C1 segment of cervical spinal cord (tissue), 14 donors: ENCODE data around the gene PKP3.
A peak's percentile ranks its signal among the peaks of the same experiment; 100 is the strongest.

Experiments
- DNase-seq, 14 donors: peaks; one replicate each; lab custom pipeline; 2025; lab: John Stamatoyannopoulos, UW

Gene PKP3

DNA sequence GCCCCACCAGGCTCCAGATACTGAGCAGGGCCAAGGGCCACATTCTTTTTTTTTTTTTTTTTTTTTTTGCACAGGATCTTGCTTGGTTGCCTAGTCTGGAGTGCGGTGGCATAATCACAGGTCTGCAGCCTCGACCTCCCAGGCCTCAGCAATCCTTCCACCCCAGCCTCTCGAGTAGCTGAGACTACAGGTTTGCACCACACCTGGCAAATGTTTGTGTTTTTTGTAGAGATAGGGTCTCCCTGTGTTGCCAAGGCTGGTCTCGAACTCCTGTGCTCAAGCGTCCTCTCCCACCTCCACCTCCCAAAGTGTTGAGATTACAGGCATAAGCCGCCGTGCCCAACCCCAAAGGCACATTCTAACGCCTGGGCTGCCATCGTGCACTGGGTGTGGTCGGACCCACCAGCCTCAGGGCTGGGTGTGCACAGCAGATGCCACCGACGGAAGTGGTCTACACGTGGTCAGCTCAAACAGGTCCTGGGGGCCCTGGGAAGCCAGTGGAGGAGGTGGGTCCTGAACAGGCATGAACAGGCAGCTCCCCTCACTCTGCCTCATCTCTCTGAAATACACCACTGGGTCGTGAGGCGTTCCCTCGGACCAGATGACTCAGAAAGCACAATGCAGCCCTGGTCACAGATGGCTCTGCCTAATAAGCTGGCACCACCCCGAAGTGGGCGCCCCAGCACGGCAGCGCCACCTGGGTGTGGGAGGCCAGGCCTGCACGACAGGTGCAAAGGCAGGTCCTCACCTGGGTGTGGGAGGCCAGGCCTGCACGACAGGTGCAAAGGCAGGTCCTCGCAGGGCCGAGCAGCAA is 29.9 kb upstream of the PKP3 start:
- no peak for DNase-seq

DNA sequence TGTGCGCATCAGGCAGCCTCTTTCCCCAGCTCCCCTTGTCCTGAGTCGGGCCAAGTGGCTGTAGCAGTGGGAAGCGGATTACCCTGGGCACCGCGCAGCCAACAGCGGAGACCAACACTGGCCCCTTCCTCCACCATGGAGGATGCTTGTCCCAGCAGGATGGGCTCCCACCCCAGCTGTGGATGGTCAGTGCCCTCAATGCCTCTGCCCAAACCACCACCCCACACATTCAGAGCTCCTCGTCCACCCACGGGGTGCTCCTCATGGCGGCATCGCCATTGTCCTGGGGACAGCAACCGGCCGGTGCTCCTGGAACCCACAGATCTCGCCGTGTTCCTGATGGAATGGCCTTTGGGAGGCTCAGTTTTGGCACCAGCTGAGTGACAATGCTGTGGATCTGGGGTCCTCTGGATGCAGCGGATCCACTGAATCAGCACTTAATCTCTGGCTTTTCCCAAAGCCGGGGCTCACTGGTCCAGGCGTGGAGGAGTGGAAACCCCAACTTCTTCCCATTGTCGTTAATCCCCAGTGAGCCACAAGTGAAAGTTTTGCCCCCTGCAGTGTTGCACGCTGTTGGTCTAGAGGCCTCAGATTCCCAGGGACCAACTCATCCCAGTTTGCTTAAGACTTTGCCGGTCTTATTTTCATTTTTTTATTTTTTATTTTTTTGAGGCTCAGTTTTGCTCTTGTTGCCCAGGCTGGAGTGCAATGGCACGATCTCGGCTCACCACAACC is 28.9 kb upstream of the PKP3 start:
- DNase-seq: no peak

DNA sequence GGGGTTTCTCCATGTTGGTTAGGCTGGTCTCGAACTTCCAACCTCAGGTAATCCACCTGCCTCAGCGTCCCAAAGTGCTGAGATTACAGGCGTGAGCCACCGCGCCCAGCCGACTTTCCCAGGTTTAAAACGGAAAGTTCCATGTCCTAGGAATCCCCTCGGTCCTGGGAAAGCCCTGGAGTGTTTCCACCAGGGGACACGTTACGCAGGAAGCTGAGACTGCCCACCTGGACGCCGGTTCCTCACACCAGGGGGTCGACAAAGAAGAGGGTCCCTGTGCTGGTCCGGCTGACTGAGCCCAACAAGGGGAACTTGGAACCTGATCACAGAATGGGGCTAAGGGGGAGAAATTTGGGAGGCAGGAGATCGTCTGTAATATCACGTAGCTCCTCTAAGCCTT is 28.2 kb upstream of the PKP3 start:
- no peak for DNase-seq

DNA sequence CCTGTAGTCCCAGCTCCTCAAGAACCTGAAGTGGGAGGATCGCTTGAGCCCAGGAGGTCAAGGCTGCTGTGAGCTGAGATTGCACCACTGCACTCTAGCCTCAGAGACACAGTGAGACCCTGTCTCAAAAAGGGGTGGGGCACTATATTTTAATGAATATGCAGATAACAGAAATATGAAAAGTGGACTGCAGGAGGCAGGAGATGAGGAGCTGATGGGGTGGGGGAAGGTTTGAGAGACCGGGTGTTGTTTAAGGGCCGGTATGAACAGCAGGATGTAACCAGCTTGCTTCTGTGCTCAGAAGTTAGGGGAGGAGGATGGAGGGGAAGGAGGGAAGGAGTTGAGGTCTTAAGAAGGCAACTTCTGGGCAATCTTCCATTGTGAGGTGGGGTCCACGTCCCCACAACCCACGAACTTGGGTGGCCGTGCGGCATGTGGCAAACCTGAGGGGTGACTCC is 26.0 kb upstream of the PKP3 start:
- no peak for DNase-seq

DNA sequence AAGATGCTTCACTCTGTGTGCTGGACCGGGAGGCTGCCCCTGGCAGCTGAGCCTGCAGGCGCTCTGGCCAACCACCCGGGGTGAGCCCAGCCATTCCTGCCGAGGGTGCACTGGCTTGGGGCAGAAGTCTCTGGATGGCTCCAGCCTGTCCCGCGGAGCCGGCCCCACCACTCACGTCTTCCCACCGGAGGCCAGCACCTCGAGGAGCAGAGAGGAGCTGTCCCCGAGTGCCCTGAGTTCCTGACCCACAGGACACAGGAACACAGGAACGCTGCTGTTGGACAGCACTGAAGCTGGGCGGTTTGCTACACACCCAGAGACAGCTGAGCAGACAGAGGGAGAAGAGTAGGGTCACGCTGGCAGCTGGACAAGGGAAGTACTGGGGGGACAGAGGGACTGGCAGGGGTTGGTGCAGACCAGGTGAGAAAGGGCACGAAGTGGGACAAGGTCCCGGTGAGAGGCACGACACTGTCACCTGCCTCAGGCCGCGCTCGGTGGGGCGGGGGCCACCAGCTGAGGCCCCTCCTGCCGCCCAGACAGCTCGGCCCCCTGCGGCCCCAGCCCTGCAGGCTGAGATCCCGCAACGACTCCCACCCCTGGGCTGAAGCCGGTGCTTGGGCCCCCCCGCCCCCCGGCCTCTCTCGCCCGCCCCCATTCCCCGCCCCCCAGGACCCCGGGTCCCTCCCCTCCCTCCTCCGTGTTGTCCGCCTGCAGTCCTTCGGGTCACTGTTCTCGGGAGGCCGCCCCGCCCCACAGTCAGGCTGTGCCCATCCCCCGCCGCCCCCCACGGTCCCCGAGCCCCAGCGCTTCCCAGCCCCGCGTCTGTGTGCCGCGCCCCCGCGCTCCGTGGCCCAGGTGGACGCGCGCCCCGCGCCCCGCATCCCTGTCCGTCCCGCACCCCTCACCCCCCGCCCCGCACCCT is 25.3 kb upstream of the PKP3 start:
- peak in 6 of 14 donors; percentile 14 to 63 (median 40) for DNase-seq

DNA sequence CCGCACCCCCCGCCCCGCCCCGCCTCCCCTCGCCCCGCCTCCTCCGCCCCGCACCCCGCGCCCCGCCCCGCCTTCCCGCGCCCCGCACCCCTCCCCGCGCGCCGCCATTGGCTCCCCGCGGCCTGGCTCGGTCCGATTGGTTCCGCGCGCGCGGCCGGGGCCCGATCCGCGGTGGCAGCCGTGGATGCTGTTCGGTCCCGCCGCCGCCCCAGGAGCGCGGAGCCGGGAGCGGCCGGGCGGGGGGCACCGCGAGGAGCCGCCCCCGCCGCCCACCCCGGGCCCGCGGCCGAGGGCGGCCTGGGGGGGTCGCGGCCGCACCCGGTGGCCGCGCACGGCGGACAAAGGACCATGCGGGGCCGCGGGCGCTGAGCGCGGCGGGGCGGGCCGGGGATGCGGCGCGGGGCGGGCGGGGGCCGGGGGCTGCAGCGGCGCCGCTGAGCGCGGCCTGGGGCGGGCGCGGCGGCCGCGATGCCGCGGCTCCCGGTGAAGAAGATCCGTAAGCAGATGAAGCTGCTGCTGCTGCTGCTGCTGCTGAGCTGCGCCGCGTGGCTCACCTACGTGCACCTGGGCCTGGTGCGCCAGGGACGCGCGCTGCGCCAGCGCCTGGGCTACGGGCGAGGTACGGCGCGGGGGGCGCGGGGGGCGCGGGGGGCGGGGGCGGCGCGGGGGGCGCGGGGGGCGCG is 24.5 kb upstream of the PKP3 start, which contains the start of gene B4GALNT4:
TSS of gene B4GALNT4 (plus strand) at position 164 of the 683 bp plus-strand sequence. CDS start at position 469, 305 bp downstream.
- peak in 8 of 14 donors; percentile 20 to 67 (median 38) for DNase-seq

DNA sequence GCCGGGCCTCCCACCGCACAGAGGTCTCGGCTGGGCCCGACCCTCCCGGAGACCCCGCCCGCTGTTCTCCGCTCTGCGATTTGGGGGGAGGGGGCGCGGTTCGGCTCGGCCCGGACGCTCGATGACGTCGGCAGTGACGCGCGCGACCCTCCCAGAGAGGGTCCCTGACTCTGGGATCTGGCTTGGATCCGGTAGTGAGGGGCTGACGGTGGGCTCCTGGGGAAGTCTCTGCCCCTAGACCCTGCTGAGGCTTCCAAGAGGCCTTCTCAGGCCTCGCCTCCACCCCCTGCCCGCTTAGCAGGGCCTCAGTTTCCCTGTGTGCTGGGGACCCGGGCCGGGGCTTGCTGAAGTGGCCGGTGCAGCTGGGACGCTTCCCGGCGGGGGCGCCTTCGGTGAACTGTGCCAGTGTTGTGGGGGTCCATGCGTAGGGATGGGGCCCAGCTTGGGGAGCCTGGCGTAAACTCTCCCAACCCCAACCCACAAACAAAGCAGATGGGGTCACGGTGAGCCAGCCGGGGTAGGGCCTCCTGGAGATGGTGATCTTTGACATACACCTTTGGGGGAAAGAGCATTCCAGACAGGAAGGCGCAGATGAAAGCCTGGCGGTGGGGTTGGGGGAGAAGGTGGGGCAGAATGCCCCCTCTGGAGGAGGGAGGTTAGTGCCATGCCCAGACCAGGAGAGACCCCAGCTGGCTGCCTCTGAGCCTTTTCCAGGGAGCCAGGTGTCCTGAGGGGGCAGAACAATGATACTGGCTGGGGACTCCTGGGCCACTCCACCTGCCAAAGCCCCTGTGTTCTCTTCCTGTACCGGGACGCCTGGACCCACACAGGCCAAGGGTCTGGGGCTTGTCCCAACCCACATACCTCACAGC is 23.7 kb upstream of the PKP3 start:
- DNase-seq: no peak

DNA sequence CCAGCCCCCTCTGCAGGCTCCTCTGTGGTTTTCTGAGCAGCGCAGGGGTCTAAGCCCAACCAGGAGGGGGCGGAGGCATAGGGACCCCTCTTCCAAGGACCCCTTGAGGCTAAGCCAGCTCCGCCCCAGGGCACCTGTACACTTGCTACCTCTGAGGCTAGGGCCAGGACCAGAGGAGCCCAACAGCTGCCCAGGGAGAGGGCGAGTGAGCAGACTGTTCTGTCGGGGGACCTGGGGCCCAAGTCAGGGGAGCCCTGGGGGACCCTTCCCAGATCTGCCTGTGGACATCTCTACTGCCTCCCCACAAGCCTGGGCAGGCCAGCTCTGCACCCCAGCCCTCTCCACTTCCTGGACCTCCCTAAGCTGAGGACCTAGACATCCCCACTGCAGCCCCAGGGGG is 23.0 kb upstream of the PKP3 start:
- DNase-seq: no peak

DNA sequence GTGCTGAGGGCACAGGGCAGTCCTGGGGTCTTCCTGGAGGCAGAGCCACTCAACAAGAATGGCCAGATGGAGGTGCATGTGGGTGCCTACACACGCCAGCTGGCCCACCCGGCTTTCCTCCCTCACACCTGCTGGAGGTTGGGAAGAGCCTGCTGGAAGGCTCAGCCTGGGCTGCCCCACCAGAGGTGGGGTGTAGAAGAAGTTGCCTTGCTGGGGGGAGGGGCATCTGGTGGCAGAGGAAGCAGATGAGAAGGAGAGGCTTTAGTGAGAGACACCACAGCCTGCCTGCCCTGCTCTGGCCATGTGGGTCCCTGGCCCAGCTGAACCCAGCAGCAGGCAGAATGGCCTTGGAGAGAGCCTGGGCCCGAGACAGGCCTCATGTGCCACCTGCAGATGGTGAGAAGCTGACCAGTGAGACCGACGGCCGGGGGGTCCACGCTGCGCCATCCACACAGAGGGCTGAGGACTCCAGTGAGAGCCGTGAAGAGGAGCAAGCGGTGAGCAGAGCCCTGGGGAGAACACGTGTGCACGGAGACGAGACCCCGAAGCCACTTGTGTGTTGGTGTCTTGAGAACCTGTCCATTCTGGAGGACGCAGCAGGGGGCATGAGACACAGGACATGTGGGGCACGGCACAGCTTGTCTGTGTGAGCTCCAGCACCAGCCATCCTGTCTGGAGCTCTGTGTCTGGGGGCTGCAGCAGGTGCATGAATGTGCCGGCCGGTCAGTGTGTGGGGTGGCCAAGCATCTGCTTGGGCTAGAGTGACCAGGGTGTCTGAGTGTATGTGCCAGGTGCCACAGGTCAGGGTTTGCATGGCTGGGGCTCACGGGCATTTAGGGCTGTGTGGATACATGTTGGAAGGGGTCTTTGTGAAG is 22.1 kb upstream of the PKP3 start:
- DNase-seq: no peak

DNA sequence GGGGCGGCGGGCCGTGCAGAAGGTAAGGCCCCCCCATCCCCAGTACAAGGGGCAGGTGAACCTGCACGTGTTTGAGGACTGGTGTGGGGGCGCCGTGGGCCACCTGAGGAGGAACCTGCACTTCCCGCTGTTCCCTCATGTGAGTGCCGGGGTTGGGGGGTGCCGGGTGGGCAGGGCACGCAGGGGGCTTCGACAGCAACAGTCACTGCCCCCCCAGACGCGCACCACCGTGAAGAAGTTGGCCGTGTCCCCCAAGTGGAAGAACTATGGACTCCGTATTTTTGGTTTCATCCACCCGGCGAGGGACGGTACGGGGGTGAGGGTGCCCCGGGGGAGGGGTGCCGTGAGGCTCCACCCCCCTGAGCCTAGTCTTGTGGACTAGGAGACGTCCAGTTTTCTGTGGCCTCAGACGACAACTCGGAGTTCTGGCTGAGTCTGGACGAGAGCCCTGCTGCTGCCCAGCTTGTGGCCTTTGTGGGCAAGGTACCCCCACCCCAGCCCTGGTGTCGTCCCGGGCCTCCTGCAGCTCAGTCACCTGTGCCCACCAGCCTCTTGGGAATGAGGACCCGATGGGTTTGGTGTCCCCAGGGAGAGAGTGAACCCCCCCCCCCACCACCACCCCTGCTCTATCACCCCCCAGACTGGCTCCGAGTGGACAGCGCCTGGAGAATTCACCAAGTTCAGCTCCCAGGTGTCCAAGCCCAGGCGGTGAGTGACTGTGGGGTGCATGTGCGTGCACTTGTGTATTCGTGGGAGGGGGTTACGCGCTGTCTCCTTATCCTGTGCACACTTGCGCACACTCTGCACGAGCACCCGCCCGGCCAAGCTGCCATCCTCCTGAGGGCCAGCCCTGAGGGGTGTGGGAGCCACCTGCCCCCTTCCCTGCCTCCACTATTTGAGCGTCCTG is 20.9 kb upstream of the PKP3 start:
- no peak for DNase-seq

DNA sequence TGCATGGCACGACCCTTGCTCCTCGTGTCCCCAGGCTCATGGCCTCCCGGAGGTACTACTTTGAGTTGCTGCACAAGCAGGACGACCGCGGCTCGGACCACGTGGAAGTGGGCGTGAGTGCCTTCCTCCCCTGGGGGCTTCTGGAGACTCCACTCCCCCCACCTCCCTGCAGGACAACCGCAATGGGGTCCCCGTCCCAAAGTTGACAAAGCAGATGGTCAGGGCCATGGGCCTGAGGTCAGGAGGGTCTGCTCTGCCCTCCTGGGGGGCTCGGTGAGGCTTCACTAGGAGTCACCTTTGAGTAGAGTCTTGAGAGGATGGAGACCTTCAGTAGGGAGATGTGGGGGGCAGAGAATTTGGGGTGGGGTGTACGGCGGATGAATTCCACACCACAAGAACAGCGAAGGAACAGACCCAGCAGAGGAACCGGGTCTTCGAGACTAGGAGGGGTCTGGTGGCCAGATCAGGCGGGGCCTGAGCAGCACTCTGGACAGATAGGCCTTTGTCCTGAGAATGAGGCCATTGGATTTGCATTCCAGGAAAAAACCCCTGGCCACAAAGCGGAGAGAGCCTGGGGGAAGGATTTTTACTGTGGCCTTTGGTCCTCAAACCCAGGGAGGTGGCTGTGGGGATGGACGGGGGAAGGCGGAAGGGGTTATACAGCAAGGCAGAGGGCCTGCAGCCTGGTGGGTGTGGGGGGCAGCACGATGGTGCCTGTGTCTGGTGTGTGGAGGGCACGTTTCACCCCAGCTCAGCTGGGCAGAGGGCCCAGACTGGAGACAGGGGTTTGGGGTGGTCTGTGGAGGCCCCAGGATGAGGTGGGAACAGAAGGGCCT is 20.1 kb upstream of the PKP3 start:
- peak in 9 of 14 donors; percentile 13 to 62 (median 38) for DNase-seq

DNA sequence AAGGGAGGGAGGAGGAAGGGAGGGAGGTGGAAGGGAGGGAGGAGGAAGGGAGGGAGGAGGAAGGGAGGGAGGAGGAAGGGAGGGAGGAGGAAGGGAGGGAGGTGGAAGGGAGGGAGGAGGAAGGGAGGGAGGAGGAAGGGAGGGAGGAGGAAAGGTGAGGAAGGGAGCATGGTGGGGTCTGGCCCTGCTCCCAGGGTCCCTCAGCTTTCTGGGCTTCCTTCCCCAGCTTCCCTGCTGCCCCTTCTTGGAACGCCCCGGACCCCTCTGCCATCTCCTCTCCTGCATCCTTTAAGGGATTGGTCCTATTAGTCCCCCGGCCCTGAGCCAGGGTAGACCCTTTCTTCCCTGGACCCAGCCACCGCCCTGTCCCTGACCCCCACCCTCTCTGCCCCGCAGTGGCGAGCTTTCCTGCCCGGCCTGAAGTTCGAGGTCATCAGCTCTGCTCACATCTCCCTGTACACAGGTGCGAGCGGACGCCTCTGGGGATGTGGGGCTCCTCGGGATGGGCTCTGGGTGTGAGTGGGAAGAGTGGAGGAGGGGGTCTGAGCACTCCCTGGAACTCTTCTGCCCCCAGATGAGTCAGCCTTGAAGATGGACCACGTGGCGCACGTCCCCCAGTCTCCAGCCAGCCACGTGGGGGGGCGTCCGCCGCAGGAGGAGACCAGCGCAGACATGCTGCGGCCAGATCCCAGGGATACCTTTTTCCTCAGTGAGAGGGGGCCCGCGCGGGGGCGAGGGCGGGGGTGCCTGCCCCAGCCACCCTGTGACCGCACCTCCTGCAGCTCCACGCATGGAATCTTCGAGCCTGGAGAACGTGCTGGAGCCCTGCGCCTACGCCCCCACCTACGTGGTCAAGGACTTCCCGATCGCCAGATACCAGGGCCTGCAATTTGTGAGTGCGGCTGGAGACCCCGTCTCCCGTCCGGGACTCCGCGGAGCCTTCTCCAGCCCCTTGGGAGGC is 18.7 kb upstream of the PKP3 start:
- DNase-seq: no peak

DNA sequence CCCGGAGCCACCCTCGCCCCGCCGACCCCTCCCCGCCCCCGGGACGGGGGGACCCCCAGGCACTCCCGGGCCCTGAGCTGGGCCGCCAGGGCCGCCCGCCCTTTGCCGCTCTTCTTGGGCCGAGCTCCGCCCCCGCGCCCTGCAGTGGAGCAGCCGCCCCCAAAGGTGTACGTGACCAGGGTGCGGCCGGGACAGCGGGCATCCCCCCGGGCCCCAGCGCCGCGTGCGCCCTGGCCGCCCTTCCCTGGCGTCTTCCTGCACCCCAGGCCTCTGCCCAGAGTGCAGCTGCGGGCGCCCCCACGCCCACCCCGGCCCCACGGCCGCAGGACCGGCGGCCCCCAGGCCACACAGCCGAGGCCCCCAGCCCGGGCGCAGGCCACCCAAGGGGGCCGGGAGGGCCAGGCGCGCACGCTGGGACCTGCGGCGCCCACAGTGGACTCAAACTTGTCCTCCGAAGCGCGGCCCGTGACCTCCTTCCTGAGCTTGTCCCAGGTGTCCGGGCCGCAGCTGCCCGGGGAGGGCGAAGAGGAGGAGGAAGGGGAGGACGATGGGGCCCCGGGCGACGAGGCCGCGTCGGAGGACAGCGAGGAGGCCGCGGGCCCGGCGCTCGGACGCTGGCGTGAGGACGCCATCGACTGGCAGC is 17.4 kb upstream of the PKP3 start:
- no peak for DNase-seq

DNA sequence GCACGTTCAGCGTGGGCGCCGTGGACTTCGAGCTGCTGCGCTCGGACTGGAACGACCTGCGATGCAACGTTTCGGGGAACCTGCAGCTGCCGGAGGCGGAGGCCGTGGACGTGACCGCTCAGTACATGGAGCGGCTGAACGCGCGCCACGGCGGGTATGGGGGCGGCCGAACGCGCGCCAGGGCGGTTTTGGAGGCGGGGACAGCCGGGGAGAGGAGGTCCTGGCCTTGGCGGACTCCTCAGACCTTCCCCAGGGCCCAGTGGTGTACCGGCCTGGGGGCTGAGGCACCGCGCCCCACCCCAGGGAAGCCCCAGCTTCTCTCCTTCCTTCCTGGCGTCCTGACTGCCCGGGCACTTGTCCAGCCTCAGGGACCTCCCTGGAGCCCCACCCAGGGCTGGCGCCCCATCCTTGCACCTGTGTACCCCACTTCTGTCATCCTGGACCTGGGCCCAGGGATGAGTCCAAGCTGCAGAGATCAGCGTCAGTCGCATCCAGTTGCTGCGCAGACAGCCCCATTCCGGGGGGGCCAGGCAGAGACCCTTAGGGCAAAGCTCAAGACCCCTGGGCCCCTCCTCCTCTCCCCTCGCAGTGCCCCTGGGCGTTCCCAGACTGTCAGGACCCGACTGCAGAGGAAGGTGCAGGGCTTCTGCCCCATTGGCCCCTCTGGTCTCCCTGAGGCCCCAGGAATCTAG is 16.7 kb upstream of the PKP3 start:
- DNase-seq: no peak
